Measurements from ENCODE around the gene VPS54. TPM values are rescaled to one million over a fixed set of nuclear protein-coding genes. Genes with fewer than 3 reads are reported as not detected.

The VPS54 gene
- polyA plus RNA-seq, 1 donor = 21.9 TPM

GRCh38 chr2:63899639-63900038 lies 119.6 kb downstream of the VPS54 start:
- no peak for DNase-seq

DNA sequence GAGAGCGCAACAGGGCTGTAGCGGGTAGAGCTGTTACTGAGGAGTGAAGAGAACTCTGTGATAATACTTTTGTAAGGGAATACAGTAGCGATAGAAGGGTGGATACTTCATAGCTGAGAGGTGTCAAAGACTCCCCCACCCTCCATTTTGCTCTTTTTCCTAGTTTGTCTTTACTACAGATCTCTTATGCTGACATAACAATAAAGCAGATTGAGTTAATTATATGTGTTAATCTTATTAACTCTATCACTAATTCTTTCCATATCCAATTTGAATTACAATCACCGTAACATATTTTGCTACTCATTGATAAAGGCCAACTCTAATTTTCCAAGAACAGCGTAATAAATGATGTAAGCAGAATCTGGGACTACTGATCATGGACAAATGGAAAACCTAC lies 120.4 kb downstream of the VPS54 start:
- no peak for DNase-seq

DNA sequence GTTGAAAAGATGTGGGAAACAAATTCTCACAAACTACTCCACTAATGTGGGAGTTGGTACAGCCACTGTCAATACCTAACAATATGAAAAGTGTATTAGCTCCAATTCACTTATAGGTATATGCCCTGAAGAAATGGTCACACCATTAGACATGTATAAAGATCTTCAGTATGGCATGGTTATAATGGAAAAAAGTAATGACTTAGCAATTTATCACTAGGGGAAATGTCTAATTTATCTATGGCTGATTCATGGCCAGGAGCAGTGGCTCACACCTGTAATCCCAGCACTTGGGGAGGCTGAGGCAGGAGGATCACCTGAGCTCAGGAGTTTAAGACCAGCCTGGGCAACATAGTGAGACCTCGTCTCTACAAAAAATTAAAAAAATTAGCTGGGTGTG lies 125.1 kb downstream of the VPS54 start:
- no peak for DNase-seq

- no peak for DNase-seq
Observed at GRCh38 chr2:63893163-63893562, 126.1 kb downstream of the VPS54 start.

GRCh38 chr2:63891488-63892030 lies 127.7 kb downstream of the VPS54 start:
- no peak for DNase-seq

DNA sequence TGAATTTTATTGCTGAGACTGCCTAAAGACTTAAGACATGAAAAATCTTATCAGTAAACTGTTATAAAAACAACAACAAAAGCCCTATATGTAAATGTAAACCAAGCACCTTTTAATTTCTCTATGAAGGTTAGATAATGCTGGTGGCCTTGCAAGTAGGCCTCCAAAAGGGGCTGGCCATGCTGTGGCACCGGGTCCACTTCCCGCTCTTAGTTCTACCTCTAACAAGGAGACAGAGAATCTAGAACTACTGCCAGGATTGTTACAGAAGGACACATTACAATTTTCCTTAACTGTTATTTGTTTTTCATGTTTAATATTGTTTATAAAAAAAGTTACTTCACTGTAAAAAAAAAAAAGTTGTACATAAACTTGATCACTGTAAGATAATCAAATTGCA lies 128.6 kb downstream of the VPS54 start:
- no peak for DNase-seq

- DNase-seq = no peak
Observed at GRCh38 chr2:63888490-63889402, 130.5 kb downstream of the VPS54 start.

GRCh38 chr2:63888053-63888452 lies 131.2 kb downstream of the VPS54 start:
- DNase-seq = no peak

- no peak for DNase-seq
Observed at GRCh38 chr2:63886445-63886844, 132.8 kb downstream of the VPS54 start.

GRCh38 chr2:63882395-63883105 lies 136.7 kb downstream of the VPS54 start:
- DNase-seq = no peak

DNA sequence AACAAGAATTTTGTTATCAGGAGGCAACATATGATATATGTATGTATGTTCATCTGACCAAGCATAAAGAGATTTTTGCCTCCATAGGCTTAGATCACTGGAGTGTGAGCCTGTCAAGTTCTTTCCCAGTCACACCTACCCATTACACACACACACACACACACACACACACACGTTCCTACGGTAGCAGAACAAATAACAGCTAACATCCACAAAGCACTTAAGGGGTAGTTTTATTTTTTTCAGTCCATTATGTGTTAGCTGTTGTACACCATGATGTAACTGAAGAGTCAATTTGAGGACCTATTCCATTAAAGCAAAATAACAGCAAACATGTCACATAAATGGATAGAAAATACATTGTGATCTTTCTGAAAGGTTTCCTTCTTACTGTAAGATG lies 138.0 kb downstream of the VPS54 start:
- DNase-seq = no peak

DNA sequence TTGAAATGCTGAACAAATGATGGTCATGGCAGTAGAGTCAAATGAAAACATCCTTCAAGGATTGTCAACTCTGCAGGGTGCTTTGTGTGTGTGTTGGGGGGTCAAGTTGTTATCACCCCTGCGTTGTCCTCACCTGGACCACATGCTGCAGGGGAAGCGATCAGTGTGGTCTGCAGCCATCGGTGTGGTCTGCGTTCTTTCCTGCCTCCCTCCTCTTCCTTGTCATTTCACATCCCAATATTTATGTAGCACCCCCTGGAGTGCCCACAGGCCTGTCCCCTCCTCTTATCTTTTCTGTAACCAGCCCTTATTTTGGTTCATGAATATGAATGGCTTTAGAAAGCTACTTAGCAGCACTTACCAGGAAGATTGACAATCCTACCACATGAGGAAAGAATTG lies 138.6 kb downstream of the VPS54 start:
- no peak for DNase-seq

DNA sequence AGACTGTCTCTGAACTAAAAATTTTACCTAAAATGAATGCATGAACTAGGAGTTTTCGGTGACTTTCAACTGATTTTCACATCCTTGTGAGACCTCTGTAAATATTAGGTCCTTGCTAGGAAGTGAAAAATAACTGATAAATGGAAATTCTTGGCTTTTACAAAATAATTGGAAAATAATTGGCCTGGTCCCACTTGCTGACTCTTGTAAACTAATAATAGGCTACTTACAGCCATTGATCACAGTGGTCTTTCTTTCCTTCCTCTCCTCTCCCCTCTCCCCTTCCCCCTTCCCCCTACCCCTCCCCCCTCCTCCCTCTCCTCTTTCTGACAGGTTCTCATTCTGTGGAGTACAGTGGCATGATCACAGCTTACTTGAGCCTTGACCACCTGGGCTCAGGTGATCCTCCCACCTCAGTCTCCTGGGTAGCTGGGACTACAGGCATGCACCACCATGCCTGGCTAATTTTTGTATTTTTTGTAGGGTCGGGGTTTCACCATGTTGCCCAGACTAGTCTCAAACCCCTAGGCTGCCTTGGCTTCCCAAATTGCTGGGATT lies 139.3 kb downstream of the VPS54 start:
- DNase-seq = no peak

GRCh38 chr2:63878486-63878885 lies 140.7 kb downstream of the VPS54 start:
- no peak for DNase-seq

DNA sequence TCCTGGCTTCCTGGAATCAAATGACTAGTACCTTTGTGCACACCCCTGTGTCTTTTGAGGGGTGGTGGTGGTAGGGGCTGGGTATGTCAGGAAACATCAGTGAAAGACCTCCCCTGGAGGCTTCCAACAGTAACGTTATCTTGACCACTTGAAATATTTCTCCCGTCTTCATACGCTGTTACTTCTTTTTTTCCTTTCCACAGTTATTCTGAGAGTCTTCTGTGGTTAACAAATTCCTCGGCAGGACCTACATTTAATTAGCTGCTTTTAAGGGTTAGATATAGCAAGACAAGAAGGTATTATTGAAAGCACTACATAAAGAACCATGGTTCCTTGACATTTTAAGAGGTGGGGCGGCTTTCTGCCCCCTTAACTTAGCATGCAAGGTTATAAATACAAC lies 142.9 kb downstream of the VPS54 start:
- no peak for DNase-seq

- no peak for DNase-seq
Observed at GRCh38 chr2:63875559-63876245, 143.5 kb downstream of the VPS54 start.

DNA sequence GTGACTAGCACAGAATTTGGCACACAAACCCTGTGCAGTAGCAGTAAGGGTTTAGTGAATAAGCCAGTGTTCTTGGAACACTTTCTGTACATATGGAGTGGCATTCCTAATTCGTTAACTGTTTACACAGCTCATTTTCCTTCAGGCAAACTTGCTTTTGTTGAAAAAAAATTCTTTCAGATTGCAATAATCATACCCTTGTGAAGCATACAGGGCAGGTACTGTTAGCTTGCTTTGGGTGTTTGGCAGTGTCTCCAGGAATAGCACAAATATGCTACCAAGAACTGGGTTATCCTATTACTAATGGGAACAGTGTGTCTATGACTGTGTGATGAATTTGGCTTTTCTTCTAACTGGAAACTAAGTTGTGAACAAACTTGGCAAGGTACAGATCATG lies 144.1 kb downstream of the VPS54 start:
- no peak for DNase-seq

DNA sequence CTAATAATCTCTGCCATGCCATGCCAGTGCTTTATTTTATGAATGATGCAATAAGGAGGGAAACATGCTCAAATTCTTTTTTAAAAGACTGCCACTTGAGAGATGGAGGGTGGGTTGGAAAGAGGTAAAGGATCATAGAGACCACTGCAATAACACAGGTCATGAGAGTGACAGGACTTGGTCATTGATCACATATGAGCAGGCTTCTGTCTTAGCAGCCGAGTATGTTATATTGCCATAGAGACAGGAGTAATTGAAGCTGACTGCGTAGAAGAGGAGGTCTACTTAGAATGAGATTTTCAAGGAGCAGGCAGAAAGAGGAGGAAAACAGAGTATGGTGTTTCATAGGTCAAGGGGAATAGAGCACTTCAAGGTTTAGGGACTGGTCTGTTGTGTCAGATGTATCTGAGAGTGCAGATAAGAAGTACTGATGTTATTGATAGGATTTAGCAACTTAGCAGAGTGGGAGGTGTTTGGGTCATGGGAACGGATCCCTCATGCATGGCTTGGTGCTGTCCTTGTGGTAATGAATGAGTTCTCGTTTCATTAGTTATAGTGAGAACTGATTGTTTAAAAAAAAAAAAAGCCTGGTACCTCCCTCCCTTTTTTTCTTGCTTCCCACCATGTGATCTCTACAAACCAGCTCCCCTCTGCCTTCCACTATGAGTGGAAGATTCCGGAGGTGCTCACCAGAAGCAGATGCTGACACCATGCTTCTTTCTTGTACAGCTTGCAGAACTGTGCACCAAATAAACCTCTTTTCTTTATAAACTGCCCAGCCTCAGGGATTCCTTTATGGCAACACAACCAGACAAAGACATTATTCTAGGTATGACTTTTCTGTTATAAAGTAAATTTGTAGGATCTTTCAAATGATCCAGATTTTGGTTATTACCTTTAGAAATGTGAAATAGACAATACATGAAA lies 144.8 kb downstream of the VPS54 start:
- no peak for DNase-seq

- no peak for DNase-seq
Observed at GRCh38 chr2:63872571-63873328, 146.5 kb downstream of the VPS54 start.

- no peak for DNase-seq
Observed at GRCh38 chr2:63871864-63872263, 147.4 kb downstream of the VPS54 start.

GRCh38 chr2:63870679-63871078 lies 148.5 kb downstream of the VPS54 start:
- no peak for DNase-seq

Data from hindlimb muscle (tissue), 1 donor.